ENCODE results near the gene GRIK3.

Gene GRIK3

GRCh38 chr1:36961062-36961615 is 73.2 kb downstream of the GRIK3 start:
- TF ChIP-seq, protein P1, sequence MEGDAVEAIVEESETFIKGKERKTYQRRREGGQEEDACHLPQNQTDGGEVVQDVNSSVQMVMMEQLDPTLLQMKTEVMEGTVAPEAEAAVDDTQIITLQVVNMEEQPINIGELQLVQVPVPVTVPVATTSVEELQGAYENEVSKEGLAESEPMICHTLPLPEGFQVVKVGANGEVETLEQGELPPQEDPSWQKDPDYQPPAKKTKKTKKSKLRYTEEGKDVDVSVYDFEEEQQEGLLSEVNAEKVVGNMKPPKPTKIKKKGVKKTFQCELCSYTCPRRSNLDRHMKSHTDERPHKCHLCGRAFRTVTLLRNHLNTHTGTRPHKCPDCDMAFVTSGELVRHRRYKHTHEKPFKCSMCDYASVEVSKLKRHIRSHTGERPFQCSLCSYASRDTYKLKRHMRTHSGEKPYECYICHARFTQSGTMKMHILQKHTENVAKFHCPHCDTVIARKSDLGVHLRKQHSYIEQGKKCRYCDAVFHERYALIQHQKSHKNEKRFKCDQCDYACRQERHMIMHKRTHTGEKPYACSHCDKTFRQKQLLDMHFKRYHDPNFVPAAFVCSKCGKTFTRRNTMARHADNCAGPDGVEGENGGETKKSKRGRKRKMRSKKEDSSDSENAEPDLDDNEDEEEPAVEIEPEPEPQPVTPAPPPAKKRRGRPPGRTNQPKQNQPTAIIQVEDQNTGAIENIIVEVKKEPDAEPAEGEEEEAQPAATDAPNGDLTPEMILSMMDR (conservative IDR thresholded peaks at IDR 0.05; ENCODE audit: low read depth), result no peak
- DNase-seq (ENCODE audit: low spot score), result no peak
- ChIA-PET CTCF (no interaction called here), POLR2A (ENCODE audit: low non-redundant PET) (no interaction called here)
- no peak overlapping the region for H3K27ac ChIP-seq

DNA sequence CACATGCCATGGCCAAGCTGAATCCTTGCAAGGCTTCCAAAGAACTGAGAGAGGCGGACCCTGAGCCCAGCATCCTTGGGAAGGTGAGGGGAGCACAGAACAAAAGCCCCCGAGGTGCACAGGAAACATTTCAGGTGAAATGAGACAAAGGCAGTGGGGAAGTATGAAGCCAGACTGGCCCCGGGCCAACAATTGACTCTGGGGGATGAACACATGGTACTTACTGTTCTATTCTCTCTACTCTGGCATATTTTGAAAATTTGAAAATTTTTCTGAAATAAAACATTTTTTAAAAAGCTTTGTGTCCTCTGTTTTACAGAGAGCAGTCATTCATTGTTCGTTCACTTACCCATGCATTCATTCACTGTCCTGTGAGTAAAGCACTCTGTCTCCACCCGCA is 77.7 kb downstream of the GRIK3 start:
- TF ChIP-seq, protein P1 (conservative IDR thresholded peaks at IDR 0.05; ENCODE audit: low read depth), result no peak
- no peak overlapping the region for H3K27ac ChIP-seq
- POLR2A ChIA-PET (ENCODE audit: low non-redundant PET), result no interaction called here

GRCh38 chr1:36955016-36955415 is 79.3 kb downstream of the GRIK3 start:
- ChIA-PET POLR2A (ENCODE audit: low non-redundant PET) (no interaction called here), CTCF (no interaction called here)
- H3K27ac ChIP-seq, result no peak overlapping the region
- TF ChIP-seq, protein P1 (conservative IDR thresholded peaks at IDR 0.05; ENCODE audit: low read depth), result no peak
- DNase-seq (ENCODE audit: low spot score), result no peak

More for the DNA sequence above, 77.7 kb downstream of the GRIK3 start:
- CTCF ChIA-PET, result no interaction called here
- DNase-seq (ENCODE audit: low spot score), result no peak

DNA sequence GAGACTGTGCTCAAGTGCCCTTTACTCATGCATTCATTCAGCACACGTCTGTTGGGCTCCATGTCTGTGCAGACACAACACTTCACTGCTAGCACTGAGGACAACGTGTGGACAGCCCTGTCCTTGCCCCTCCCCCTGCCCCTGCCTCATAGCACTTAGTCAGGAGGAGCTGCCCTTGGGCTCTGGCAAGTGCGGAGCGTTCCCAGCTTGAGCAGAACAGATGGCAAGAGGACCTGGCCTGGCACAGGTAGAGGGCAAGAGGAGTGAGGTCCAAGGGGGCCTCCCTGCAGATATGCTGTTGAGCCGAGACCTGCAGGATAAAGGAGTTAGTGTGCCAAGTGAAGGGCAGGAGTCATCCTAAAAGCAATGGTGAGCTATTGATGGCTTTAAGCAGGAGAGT is 81.3 kb downstream of the GRIK3 start:
- TF ChIP-seq, protein P1 (conservative IDR thresholded peaks at IDR 0.05; ENCODE audit: low read depth), result no peak
- no peak overlapping the region for H3K27ac ChIP-seq
- DNase-seq (ENCODE audit: low spot score), result no peak
- POLR2A ChIA-PET (ENCODE audit: low non-redundant PET), result no interaction called here
- CTCF ChIA-PET, result no interaction called here

- no peak overlapping the region for H3K27ac ChIP-seq
- TF ChIP-seq, protein P1 (conservative IDR thresholded peaks at IDR 0.05; ENCODE audit: low read depth), result no peak
- no peak for DNase-seq (ENCODE audit: low spot score)
- ChIA-PET POLR2A (ENCODE audit: low non-redundant PET) (no interaction called here), CTCF (no interaction called here)
These were observed 82.6 kb downstream of the GRIK3 start for GRCh38 chr1:36951761-36952160.

- DNase-seq (ENCODE audit: low spot score), result no peak
- ChIA-PET CTCF (no interaction called here), POLR2A (ENCODE audit: low non-redundant PET) (no interaction called here)
- H3K27ac ChIP-seq, result no peak overlapping the region
- TF ChIP-seq, protein P1 (conservative IDR thresholded peaks at IDR 0.05; ENCODE audit: low read depth), result no peak
These were observed 83.0 kb downstream of the GRIK3 start for GRCh38 chr1:36951292-36951750.
